Endometrial microvascular endothelial cells (primary cell): ENCODE results near the gene SLC26A3. TPM values are rescaled to one million over a fixed set of nuclear protein-coding genes. Genes with fewer than 3 reads are reported as not detected.

Experiments
- in situ Hi-C: cut with HindIII; loops from 2 replicates; pipeline ENCODE4 v1.10.0; 2017; ENCODE audit warnings: low sequenced_read_pairs, low pct_unique_long_range_greater_than_20kb; ENCODE audit errors: inconsistent ontology term
- total RNA-seq: library from RNA; depleted of rRNA; stranded (reverse); fragments of >200 nt; gene quantifications from one replicate; pipeline ENCODE4 v1.2.3, GENCODE V29; 2015; ENCODE audit errors: inconsistent ontology term

Gene SLC26A3
- total RNA-seq, 1 donor from 2014 or later: not detected

DNA sequence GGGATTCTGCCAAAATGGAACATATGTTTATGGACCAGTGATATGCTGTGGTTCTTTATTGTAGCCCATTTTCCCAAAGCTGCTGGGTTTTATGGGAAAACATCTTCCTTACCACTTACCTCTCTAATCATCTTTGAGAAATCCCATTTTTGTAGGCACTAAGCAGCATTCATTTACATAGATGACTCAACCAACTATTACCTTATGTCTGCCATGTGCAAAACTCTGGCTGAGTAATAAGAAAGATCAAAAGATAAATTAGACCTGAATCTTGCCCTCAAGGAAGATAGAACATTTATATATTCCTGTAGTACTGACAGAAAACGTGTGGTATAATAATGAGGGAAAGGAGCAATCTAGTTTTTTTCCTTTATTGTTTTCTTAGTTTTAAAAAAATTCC is 34.8 kb downstream of the SLC26A3 start:
- in situ Hi-C loops: no loop called here

DNA sequence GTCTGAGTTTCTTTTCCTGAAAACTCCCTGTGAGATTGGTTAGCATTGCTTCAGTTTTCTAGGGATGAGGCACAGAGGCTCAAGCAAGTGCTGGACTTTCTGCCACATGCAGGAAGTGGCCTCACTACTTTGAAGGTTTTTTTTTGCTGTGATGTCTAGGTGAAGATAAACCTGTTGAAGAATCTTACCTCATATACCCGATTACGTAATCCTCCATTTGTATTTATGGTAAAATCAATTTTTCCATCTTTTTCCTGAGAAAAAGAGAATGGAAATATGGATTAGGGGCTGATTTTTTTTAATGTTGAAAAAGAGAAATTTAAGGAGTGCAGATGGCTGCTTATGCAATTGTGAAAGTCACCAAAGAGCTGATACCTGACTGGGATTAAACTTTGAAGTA is 35.6 kb downstream of the SLC26A3 start:
- in situ Hi-C loops: no loop called here

DNA sequence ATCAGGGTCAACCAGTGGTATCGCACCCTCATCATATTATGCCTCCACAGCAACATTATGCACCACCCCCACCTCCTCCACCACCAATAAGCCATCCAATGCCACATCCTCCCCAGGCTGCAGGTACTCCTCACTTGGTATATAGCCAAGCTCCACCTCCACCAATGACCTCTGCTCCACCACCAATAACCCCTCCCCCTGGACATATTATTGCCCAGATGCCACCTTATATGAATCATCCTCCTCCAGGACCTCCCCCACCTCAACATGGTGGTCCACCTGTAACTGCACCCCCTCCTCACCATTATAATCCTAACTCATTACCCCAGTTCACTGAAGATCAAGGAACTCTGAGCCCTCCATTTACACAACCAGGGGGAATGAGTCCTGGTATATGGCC is 44.4 kb downstream of the SLC26A3 start:
- in situ Hi-C loops: no loop called here

DNA sequence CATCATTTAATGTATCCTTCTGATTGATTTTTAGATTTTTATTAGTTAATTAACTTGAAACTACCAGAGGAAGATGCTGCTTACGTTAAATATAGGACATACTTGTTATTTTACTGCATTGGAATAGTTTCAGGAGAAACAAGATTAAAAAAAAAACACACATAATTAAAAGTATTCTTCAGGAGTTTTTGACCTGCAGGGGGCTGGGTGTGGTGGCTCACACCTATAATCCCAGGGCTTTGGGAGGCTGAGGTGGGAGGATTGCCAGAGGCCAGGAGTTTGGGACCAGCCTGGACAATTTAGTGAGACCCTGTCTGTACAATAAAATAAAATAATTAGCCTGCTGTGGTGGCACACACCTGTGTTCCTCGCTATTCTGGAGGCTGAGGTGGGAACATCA is 48.4 kb downstream of the SLC26A3 start:
- in situ Hi-C loops: no loop called here

DNA sequence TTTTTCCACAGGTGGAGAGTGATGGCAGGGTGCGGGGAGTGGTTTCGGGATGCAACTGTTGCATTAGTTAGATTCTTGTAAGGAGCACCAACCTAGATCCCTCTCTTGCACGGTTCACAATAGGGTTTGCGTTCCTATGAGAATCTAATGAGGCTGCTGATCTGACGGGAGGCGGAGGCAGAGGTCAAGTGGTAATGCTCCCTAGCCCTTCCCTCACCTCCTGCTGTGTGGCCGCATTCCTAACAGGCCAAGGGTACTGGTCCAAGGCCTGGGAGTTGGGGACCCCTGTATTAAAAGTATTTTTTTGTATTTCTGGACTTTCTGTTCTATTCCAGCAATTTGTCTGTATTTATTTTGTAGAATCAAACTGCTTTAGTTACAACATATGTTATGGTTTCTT is 51.9 kb downstream of the SLC26A3 start:
- in situ Hi-C loops: no loop called here

DNA sequence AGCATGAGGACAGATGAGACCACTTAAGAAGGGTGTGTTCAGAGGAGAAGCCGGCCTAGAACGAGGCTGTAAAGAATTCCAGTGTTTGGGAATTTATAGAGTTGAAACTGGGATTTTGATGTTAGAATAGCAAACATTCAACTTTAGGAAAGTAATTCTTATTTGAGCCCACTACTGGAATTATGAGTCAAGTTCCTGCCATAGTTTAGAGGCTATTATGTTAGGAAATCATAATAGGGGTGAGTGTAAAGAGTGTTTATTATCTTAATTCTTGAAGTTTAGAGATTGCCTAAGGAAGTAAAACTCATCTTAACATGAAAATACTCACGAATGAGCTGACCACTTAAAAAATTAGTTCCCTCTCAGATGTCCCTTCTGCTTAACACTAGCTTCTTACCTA is 57.0 kb downstream of the SLC26A3 start:
- in situ Hi-C loops: loop anchor here (25.0 kb wide), 1 partner anchor 159 kb away; the partner anchor contains the start of gene BCAP29

DNA sequence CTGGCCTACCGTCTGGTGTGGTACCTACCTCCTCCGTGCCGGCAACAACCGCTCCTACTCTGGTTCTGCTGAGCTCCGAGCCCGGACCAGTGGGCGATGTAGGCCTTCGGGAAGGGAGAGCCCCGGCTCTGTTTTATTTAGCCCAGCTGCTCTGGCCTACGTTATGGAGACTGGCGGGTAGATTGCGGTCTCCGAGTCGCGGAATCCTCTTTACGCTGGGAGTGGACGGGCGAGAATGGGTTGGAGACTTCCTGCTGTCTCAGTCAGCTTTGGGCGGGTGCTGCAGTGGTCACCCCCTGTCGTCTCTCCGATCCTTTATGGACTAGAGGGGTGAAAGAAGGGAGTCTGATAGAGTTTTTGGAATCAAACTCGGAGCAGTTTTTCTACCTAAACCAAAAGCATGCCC is 58.7 kb downstream of the SLC26A3 start:
- in situ Hi-C loops: loop anchor here (25.0 kb wide), 1 partner anchor 157 kb away; the partner anchor contains the start of gene BCAP29

DNA sequence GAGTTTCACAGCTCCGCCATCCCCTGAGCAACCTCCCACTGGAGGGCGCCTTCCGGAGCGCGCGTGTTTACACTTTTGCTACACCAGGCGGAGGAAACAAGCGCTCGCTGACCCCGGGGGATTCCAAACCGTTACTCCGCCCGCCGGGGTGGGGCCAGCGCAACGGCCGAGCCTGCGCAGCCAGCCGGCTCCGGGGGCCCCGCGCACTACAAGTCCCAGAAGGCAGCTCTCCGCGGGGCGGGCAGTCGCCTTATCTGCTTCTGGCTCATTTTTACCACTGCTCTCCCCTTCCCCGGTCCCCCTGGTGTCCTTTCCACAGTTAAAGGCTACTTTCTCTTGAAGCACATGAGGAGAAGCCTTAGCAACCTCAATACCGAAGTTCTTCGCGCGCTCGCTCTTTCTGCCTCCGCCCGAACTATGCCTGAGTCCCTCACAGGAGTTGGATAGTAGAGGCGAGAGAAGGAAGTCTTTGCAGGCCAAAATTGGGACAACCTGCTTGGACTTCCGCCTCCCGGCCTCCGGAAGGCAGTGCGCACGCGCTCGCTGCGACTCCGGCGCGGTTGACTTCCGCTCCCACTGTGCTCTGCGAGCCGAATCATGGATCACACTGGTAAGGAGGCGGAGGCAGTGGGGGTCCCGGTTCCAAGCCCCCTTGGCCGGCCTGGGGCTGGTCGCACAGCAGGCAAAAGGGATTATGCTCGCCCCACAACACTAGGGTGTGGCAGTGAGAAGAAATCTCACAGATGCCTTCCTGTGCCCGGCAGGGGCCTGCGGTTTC is 59.3 kb downstream of the SLC26A3 start, which contains the start of gene CBLL1:
Gene CBLL1, plus strand, starts transcription at position 576 of the 778 bp plus-strand sequence. Its CDS starts 22 bp downstream, at position 598.
- in situ Hi-C loops: loop anchor here (25.0 kb wide), 1 partner anchor 156 kb away; the partner anchor contains the start of gene BCAP29

DNA sequence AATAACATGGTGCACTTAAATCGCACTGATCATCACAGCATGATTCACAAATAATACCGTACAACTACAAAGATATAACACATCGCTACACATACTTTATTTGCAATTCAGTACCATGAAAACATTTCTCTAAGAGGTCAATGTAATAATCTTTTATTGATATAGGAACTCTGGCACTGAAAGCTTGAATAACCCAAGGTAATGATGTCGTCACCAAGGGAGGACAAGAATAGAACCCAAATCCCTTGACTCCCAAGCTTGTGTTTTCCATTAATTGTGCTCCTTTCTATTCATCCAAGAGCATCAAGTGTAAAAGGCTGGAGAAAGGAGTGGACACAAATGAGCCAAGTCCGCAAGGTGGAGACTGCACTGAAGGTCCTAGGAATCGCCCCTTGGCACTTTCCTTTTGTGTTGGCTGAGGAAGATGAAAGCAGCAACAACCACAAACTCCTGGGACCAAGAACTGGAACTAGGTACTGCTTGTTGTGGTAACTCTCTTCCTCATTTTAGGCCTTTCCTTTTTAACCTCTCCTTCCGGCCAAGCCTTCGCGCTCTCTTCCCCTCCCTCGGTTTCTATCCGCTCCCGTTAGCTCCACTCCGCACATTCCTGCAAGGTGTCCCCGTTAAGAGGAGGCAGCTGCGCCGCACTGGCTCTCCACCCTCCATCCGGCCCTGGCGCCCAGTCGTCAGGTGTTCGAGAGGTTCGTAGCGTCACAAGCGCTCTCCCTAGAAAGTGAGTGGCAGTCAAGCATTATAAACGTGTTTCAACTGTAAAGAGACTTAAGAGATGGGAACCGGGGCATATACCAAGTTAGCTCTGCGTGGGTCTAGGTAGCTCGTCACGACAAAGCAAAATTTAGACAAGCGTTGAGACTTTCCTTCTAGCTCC is 60.1 kb downstream of the SLC26A3 start:
- in situ Hi-C loops: loop anchor here (25.0 kb wide), 1 partner anchor 156 kb away; the partner anchor contains the start of gene BCAP29

DNA sequence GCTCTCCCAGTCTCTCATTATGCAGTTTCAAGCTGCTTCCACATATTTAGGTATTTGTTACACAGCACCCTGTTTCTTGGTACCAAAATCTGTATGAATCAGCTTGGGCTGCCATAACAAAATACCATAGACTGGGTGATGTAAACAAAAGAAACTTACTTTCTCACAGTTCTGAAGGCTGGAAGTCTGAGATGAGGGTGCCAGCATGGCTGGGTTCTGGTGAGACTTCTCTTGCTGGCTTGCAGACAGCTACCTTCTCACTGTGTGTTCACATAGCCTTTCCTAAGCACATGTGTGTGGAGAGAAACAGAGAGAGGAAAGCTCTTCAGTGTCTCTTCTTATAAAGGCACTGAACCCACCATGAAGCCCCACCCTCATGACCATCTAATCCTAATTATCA is 74.7 kb downstream of the SLC26A3 start:
- in situ Hi-C loops: loop anchor here (25.0 kb wide), 1 partner anchor 141 kb away; the partner anchor contains the start of gene BCAP29

DNA sequence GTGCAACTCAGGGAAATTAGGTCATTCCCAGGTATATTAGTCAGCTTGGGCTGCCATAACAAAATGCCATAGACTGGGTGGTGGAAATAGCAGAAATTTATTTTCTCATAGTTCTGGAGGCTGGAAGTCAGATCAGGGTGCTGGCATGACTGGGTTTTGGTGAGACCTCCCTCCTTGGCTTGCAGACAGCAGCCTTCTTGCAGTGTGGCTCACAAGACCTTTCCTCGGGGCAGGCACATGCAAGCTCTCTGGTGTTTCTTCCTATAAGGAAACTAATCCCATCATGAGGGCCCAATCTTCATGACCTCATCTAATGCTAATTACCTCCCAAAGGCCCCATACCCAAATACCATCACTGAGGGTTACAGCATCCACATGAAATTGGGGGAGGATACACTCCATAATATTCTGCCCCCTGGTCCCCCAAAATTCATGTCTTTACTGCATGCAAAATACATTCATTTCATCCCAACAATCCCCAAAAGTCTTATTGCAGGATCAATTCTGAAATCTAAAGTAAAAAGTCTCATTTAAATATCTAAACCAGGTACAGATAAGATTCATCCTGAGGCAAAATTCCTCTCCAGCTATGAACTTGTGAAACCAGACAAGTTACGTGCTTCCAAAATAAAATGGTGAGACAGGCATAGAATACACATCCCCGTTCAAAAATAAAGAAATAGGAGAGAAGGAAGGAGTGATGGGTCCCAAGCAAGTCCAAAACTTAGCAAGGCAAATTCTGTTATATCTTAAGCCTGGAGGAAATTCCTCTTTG is 76.5 kb downstream of the SLC26A3 start:
- in situ Hi-C loops: loop anchor here (25.0 kb wide), 1 partner anchor 139 kb away; the partner anchor contains the start of gene BCAP29

DNA sequence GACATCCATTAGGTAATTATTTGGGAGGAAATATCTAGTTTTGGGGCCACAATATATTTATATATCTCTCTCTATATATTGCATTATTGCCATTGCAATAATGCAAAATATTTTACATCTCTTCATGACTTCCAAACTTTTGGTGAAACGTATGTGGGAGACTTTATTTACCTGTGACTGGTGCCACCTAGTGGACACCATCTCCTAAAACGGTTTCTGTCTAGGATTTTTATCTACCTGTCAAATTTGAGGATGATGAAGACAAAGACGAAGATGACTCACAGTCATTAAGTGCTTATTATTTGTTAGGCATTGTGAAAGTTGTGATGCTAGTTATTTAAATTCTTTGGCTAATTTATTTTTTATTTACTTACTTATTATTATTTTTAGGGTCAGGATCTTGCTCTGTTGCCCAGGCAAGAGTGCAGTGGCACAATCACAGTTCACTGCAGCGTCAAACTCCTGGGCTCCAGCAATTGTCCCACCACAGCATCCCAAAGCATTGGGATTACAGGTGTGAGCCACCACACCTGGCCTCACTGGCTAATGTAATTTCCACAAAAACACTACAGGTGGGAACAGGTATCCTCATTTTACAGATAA is 77.8 kb downstream of the SLC26A3 start:
- in situ Hi-C loops: loop anchor here (25.0 kb wide), 1 partner anchor 138 kb away; the partner anchor contains the start of gene BCAP29

DNA sequence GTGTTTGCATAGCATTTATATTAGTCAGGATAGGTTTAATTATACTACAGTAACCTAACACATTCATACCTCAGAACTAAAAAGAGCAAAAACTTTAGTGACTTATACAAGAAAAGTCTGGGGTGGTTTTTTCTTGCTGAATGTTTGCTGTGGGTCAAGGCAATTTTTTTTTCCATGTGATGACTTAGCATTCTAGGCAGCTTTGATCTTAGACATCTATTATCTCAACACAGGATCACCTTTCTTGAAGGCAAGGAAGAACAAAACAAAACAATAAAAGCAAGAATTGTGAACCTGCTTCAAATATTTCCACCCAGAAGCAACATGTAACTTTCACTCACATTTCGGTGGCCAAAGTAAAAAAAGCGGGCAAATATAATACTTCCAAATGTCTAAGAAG is 79.8 kb downstream of the SLC26A3 start:
- in situ Hi-C loops: no loop called here

DNA sequence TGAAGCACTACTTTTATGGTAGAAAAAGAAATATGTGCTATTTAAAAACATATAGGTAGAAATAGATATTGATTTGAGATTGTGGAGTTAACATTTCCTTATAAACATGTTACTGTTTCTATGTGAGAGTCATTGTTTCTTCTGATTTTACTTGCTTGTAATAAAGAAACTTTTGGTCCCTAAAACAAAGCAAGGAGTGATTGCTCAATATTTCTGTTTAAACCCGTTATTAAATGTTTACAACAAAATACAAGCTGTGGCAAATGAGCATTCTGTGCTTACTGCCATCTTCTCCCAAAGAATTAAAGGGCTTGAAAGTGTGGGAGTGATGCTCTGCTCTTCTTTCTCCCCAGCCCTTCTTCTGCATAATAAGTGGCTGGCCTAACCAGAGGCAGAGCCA is 81.7 kb downstream of the SLC26A3 start:
- in situ Hi-C loops: no loop called here

DNA sequence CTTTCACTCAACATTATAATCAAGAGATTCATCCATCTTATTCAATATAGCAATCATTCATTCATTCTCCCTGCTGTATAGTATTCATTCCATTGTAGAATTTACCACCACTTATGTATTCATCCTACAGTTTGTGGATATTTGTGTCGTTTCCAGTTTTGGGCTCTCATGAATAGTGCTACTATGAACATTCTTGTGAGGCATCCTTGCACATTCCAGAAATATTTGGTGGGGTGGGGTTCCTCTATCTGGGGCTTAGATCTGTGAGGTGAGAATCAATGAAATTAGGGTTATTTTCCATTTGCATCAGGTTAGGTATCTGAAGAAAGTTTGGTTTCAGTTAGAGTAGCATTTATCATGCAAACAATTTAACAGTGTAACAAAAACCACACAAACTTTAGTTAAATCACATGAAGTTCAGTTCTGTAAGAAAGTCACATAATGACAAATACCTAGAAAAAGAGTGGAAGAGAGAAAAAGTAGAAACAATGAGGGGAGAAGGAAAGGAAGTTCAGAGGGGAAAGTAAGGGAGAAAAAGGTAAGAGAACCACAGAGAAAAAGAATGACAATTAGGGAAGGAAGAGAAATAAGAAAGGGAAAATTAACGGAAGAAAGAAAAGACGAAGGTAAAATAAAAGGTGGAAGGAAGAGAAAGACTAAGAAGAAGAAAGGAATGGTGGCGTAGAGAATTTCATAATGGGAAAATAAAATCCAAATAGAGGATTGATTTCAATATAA is 84.4 kb downstream of the SLC26A3 start:
- in situ Hi-C loops: no loop called here

DNA sequence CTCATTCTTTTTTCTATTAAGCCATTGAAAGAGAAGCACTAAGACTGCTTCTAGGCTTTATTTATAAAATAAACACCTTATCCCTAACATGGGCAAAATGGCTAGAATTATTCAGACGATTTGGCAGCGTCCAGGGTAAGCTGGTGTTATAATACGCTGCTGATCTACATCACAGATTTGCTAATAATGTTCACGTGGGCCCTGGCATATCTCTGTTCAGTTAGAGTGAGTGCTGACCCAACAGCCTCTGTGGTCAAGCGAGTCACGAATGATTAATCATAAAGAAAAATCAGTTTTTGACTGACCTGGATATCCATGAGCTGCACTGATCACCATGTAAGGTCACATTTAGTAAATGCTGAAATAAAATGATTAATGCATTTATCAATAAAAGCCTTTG is 87.5 kb downstream of the SLC26A3 start:
- in situ Hi-C loops: no loop called here
